KMS-11 (cell line): ENCODE measurements around the gene PTH2.

Experiments
- H2AFZ ChIP-seq: fragments of 200-600 bp; sonication (generic); 2 replicates; pipeline ENCODE4 v1.6.1; 2016; ENCODE audit warnings: antibody characterized with exemption, mixed run types, low read depth
- H3K27ac ChIP-seq: fragments of 200-600 bp; sonication (generic); 2 replicates; pipeline ENCODE4 v1.6.1; 2016; ENCODE audit warnings: mild to moderate bottlenecking, mixed run types
- H3K27me3 ChIP-seq: fragments of 200-600 bp; sonication (generic); 2 replicates; pipeline ENCODE4 v1.6.1; 2017; ENCODE audit warnings: mild to moderate bottlenecking, low read depth, mixed run types, moderate library complexity; ENCODE audit not compliant: insufficient read depth
- H3K36me3 ChIP-seq: fragments of 200-600 bp; sonication (generic); 2 replicates; pipeline ENCODE4 v1.6.1; 2017; ENCODE audit warnings: mild to moderate bottlenecking, mixed run types; ENCODE audit not compliant: insufficient read depth
- H3K4me1 ChIP-seq: fragments of 200-600 bp; sonication (generic); 2 replicates; pipeline ENCODE4 v1.6.1; 2016; ENCODE audit warnings: mild to moderate bottlenecking, low read depth, mixed run types; ENCODE audit not compliant: poor library complexity, severe bottlenecking
- H3K4me2 ChIP-seq: fragments of 200-600 bp; sonication (generic); 2 replicates; pipeline ENCODE4 v1.7.0; 2016; ENCODE audit warnings: mild to moderate bottlenecking, mixed run types
- H3K4me3 ChIP-seq: fragments of 200-600 bp; sonication (generic); IDR thresholded peaks from 2 replicates; pipeline ENCODE4 v1.6.1; 2017; ENCODE audit warnings: low read depth, low read length, mixed read lengths; ENCODE audit not compliant: insufficient read depth
- H3K79me2 ChIP-seq: fragments of 200-600 bp; sonication (generic); 2 replicates; pipeline ENCODE4 v1.6.1; 2016; ENCODE audit warnings: low read depth, mixed run types; ENCODE audit not compliant: insufficient read depth
- H3K9ac ChIP-seq: fragments of 200-600 bp; sonication (generic); 2 replicates; pipeline ENCODE4 v1.6.1; 2016; ENCODE audit warnings: mild to moderate bottlenecking, mixed run types
- H4K20me1 ChIP-seq: fragments of 200-600 bp; sonication (generic); 2 replicates; pipeline ENCODE4 v1.6.1; 2016; ENCODE audit warnings: mild to moderate bottlenecking, mixed run types; ENCODE audit not compliant: insufficient read depth
- CTCF ChIP-seq: fragments of 200-600 bp; sonication (generic); conservative IDR thresholded peaks from 2 replicates; pipeline ENCODE4 v1.6.1; 2017; ENCODE audit warnings: low read depth, mild to moderate bottlenecking, antibody characterized with exemption, low read length, moderate library complexity, mixed read lengths

Gene PTH2

GRCh38 chr19:49423071-49423984 lies at the start of gene PTH2:
Gene PTH2, minus strand, starts transcription at chr19:49423441. Its CDS starts 102 bp downstream, at chr19:49423339.
- no peaks in the 10 kb centered on the region for H4K20me1 ChIP-seq
- H3K27ac ChIP-seq: no peak within 1 kb of the TSS
- no peak within 1 kb of the TSS for H3K9ac ChIP-seq
- no peak within 1 kb of the TSS; the same call in 1 of the 2 replicates for H2AFZ ChIP-seq
- H3K36me3 ChIP-seq: no peaks in the 10 kb centered on the region
- H3K79me2 ChIP-seq: no peaks in the 10 kb centered on the region
- H3K27me3 ChIP-seq: peaks cover 99% of the 10 kb centered on the region
- TF ChIP-seq CTCF: no peak
- peaks cover 4% of the 10 kb centered on the region for H3K4me1 ChIP-seq
- H3K4me2 ChIP-seq: no peak within 1 kb of the TSS
- H3K4me3 ChIP-seq: no peak within 1 kb of the TSS

- Histone ChIP-seq H3K4me1 (peaks cover 64% of the 10 kb centered on the region), H3K36me3 (no peaks in the 10 kb centered on the region), H3K27ac (0 out of 2 replicates have a peak overlapping the region, but pooled peaks have one; percentile 63), H3K9ac (no peak overlapping the region), H3K79me2 (no peaks in the 10 kb centered on the region), H4K20me1 (no peaks in the 10 kb centered on the region), H2AFZ (no peak overlapping the region), H3K4me2 (no peak overlapping the region), H3K27me3 (no peaks in the 10 kb centered on the region), H3K4me3 (no peak overlapping the region)
- no peak for TF ChIP-seq CTCF
Observed at GRCh38 chr19:49472936-49473335, 49.7 kb upstream of the PTH2 start.

GRCh38 chr19:49470615-49470978 lies 47.4 kb upstream of the PTH2 start:
- Histone ChIP-seq H3K27me3 (no peaks in the 10 kb centered on the region), H3K4me3 (no peak overlapping the region), H3K4me2 (peak overlapping the region; percentile 15; the same call in 1 of the 2 replicates), H3K79me2 (no peaks in the 10 kb centered on the region), H3K36me3 (no peaks in the 10 kb centered on the region), H3K27ac (no peak overlapping the region), H4K20me1 (no peaks in the 10 kb centered on the region), H3K4me1 (peaks cover 66% of the 10 kb centered on the region), H2AFZ (no peak overlapping the region), H3K9ac (no peak overlapping the region)
- no peak for TF ChIP-seq CTCF

- Histone ChIP-seq H4K20me1 (no peaks in the 10 kb centered on the region), H3K4me2 (peak overlapping the region; percentile 15; the same call in 1 of the 2 replicates), H2AFZ (no peak overlapping the region), H3K27ac (peak overlapping the region; percentile 94), H3K9ac (no peak overlapping the region), H3K27me3 (no peaks in the 10 kb centered on the region), H3K4me3 (no peak overlapping the region), H3K79me2 (no peaks in the 10 kb centered on the region), H3K36me3 (no peaks in the 10 kb centered on the region), H3K4me1 (peaks cover 62% of the 10 kb centered on the region)
- TF ChIP-seq CTCF: 0 out of 2 replicates have a peak, but pooled peaks have one; percentile 30
Observed at GRCh38 chr19:49469828-49470614, 46.8 kb upstream of the PTH2 start.
